Eye (tissue), 1 donor: Measurements from ENCODE around the gene PDE8B.
"Not testable (repeated sequence)": the region's sequence is repeated elsewhere in the genome, so short reads cannot be mapped to it uniquely, and the experiment has no call there.

Source experiments
- DNase-seq: peaks from one replicate; pipeline ENCODE4 v3.0.0-alpha.2; 2015

Gene PDE8B

DNA sequence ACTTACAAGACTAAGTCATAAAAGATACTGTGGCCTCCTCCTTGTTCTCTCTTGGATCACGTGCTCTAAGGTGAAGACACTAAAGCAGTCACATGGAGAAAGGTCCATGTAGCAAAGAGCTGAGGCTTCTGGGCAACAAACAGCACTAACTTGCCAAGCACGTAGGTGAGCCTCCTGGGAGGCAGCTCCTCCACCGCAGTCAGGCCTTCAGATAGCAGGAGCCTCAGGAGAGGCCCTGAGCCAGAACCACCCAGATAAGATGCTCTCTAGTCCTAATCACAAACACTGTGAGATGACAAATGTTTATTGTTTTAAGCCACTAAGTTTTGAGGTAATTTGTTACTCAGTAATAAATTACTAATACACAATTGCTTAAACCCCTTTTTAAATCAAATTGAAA lies 243.6 kb downstream of the PDE8B start:
- no peak for DNase-seq

DNA sequence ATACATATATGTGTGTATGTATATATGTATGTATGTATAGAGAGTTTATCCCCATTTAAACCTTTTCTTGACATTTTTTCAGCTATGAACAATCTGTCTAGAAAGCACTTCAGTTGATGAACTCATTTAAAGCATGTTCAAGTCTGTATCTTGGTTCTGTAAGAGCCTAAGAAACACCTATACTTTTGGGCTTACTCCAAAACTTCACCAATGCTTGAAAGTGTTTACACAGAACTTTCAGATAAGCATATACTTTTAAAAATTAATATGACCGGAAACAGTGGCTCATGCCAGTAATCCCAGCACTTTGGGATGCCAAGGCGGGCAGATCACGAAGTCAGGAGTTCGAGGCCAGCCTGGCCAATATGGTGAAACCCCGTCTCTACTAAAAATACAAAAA lies 250.8 kb downstream of the PDE8B start:
- DNase-seq = no peak

- DNase-seq = no peak
These were observed 253.4 kb downstream of the PDE8B start for GRCh38 chr5:77463905-77464304.

DNA sequence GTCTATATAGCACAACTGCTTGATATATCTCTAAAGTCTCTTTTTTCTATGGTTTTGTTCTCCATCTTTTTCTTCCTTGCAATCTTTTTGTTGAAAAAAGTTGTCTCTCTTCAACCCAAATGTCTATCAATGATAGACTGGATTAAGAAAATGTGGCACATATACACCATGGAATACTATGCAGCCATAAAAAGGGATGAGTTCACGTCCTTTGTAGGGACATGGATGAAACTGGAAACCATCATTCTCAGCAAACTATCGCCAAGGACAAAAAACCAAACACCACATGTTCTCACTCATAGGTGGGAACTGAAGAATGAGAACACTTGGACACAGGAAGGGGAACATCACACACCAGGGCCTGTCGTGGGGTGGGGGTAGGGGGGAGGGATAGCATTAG lies 258.4 kb downstream of the PDE8B start:
- not testable (repeated sequence) for DNase-seq

DNA sequence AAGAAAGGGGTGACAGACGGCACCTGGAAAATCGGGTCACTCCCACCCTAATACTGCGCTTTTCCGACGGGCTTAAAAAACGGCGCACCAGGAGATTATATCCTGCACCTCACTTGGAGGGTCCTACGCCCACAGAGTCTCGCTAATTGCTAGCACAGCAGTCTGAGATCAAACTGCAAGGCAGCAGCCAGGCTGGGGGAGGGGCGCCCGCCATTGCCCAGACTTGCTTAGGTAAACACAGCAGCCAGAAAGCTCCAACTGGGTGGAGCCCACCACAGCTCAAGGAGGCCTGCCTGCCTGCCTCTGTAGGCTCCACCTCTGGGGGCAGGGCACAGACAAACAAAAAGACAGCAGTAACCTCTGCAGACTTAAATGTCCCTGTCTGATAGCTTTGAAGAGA lies 264.6 kb downstream of the PDE8B start:
- DNase-seq = not testable (repeated sequence)
